Measurements from ENCODE around the gene RPIA. TPM values are rescaled to one million over a fixed set of nuclear protein-coding genes. Genes with fewer than 3 reads are reported as not detected.

RPIA gene
- total RNA-seq, 2 experiments from 2014 or later: 31.6 to 68.1 TPM

- Histone ChIP-seq H3K79me2 (ENCODE audit: insufficient read depth, low read depth, low read length) (peaks cover 64% of the 10 kb centered on the region), H3K4me1 (ENCODE audit: insufficient read depth, low read length, poor library complexity, severe bottlenecking) (peaks cover 17% of the 10 kb centered on the region)
- CTCF ChIA-PET (ENCODE audit: unreplicated experiment): no interaction called here
Measured at GRCh38 chr2:88697370-88698026, 6.0 kb downstream of the RPIA start.

DNA sequence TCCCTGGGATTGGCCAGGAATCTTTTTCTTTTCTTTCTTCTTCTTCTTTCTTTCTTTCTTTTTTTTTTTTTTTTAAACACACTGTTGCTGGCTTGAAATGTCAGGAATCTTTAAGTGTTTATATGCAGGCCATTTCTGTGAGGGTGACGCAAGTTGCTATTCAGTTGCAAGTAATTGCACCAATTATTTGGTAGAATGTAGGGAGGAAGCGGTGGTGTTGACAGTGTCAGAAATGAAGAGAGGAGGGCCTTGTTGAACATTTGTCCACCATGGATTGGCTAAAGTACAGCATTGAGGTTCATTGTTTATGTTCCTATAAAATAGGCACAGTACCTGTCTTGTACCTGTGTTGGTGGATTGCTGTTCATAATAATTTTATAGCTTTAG, 6.5 kb downstream of the RPIA start:
- Histone ChIP-seq H3K9me2 (ENCODE audit: insufficient read depth, low read length) (no peaks in the 10 kb centered on the region), H3K27ac (ENCODE audit: low read depth, low read length, poor library complexity, severe bottlenecking) (no peak overlapping the region), H3K79me2 (ENCODE audit: insufficient read depth, low read depth, low read length) (peaks cover 58% of the 10 kb centered on the region), H3K4me3 (ENCODE audit: low read depth, low read length, poor library complexity, severe bottlenecking) (no peak overlapping the region), H4K20me1 (ENCODE audit: insufficient read depth, low read length) (peaks cover 9% of the 10 kb centered on the region; the same call in 1 of the 2 replicates), H3K4me1 (ENCODE audit: insufficient read depth, low read length, poor library complexity, severe bottlenecking) (peaks cover 14% of the 10 kb centered on the region), H3K36me3 (ENCODE audit: insufficient read depth, low read length) (peaks cover 75% of the 10 kb centered on the region), H3K9me3 (ENCODE audit: low read length) (no peaks in the 10 kb centered on the region), H2AFZ (ENCODE audit: low read length) (no peak overlapping the region), H3K4me2 (ENCODE audit: low read length) (no peak overlapping the region)
- DNase-seq (ENCODE audit: low spot score): no peak
- intact Hi-C loops (cut with micrococcal nuclease; ENCODE audit: unreplicated experiment): no loop called here
- ChIA-PET POLR2A (interaction anchor here (0.9 kb wide), 1 partner anchor 40 kb away, joined by 3 read pairs; no protein-coding TSS in a partner anchor), CTCF (ENCODE audit: unreplicated experiment) (no interaction called here)
- BruUV-seq (replicated peaks): no TSS peak
- TF ChIP-seq, protein P1, sequence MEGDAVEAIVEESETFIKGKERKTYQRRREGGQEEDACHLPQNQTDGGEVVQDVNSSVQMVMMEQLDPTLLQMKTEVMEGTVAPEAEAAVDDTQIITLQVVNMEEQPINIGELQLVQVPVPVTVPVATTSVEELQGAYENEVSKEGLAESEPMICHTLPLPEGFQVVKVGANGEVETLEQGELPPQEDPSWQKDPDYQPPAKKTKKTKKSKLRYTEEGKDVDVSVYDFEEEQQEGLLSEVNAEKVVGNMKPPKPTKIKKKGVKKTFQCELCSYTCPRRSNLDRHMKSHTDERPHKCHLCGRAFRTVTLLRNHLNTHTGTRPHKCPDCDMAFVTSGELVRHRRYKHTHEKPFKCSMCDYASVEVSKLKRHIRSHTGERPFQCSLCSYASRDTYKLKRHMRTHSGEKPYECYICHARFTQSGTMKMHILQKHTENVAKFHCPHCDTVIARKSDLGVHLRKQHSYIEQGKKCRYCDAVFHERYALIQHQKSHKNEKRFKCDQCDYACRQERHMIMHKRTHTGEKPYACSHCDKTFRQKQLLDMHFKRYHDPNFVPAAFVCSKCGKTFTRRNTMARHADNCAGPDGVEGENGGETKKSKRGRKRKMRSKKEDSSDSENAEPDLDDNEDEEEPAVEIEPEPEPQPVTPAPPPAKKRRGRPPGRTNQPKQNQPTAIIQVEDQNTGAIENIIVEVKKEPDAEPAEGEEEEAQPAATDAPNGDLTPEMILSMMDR (conservative IDR thresholded peaks at IDR 0.05; ENCODE audit: low read length): no peak
- TF ChIP-seq EZH2phosphoT487 (IDR thresholded peaks at IDR 0.05; ENCODE audit: borderline replicate concordance, low read depth, low read length): no peak

More at GRCh38 chr2:88697370-88698026, 6.0 kb downstream of the RPIA start:
- Histone ChIP-seq H3K36me3 (ENCODE audit: insufficient read depth, low read length) (peaks cover 70% of the 10 kb centered on the region), H3K27ac (ENCODE audit: low read depth, low read length, poor library complexity, severe bottlenecking) (no peak overlapping the region), H3K9me3 (ENCODE audit: low read length) (no peaks in the 10 kb centered on the region), H3K4me3 (ENCODE audit: low read depth, low read length, poor library complexity, severe bottlenecking) (no peak overlapping the region), H3K4me2 (ENCODE audit: low read length) (0 out of 2 replicates have a peak overlapping the region, but pooled peaks have one; percentile 0), H2AFZ (ENCODE audit: low read length) (no peak overlapping the region), H3K9me2 (ENCODE audit: insufficient read depth, low read length) (no peaks in the 10 kb centered on the region), H4K20me1 (ENCODE audit: insufficient read depth, low read length) (peaks cover 9% of the 10 kb centered on the region; the same call in 1 of the 2 replicates)
- no TSS peak for BruUV-seq (replicated peaks)
- TF ChIP-seq, protein P1 (conservative IDR thresholded peaks at IDR 0.05; ENCODE audit: low read length): no peak
- TF ChIP-seq EZH2phosphoT487 (IDR thresholded peaks at IDR 0.05; ENCODE audit: borderline replicate concordance, low read depth, low read length): no peak
- intact Hi-C loops (cut with micrococcal nuclease; ENCODE audit: unreplicated experiment): no loop called here
- no peak for DNase-seq (ENCODE audit: low spot score)
- POLR2A ChIA-PET: interaction anchor here (0.9 kb wide), 1 partner anchor 40 kb away, joined by 3 read pairs; no protein-coding TSS in a partner anchor
